ENCODE results near the gene INPP4B.

INPP4B gene

DNA sequence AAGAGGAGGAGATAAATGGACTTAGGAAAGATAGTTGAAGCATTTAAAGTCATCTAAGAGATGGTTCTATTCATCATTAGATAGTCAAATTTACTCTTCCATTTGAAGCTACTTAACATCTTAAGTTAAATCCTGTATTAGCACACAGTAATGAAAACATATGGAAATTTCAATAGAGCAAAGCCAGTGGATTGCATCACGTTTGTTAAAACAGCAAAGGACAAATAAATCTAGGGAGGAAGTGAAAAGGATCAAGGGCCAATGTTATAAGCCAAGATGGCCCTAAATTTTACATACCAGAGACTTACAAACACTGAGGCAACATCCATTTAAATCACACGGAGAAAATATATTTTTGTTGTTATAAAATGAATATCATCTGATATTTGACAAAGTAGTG, 602.8 kb downstream of the INPP4B start:
- Mint-ChIP-seq H3K4me1 (no peaks in the 10 kb centered on the region), H3K27me3 (no peaks in the 10 kb centered on the region), H3K9me3 (no peaks in the 10 kb centered on the region), H3K4me3 (no peak overlapping the region), H3K27ac (no peak overlapping the region), H3K36me3 (peaks cover 43% of the 10 kb centered on the region)
- no peak for DNase-seq
- CTCF ChIA-PET, result interaction anchor here (1.0 kb wide), 1 partner anchor 18 kb away, joined by 3 read pairs; no protein-coding TSS in a partner anchor

DNA sequence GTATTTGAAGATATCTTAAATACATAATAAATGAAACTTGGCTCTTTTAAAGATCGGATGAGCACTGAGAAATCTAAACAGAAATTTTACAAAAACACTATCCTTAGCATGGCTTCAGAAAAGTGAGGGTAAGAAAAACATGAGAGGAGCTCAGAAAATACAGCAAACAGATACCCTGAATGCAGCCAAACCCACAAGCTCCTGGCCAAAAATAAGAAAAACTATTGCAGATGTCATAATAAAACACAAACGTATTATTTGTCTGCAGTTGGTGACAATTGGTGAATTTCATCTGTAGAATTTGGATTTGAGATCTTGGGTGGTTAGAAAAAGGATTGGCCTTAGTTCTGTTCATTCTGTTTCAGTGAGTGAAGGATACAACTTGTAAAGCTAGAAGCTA, 603.9 kb downstream of the INPP4B start:
- Mint-ChIP-seq H3K4me3 (no peak overlapping the region), H3K27me3 (no peaks in the 10 kb centered on the region), H3K4me1 (no peaks in the 10 kb centered on the region), H3K27ac (no peak overlapping the region), H3K9me3 (no peaks in the 10 kb centered on the region), H3K36me3 (peaks cover 36% of the 10 kb centered on the region)
- CTCF ChIA-PET, result interaction anchor here (1.0 kb wide), 1 partner anchor 19 kb away, joined by 3 read pairs; no protein-coding TSS in a partner anchor
- no peak for DNase-seq

DNA sequence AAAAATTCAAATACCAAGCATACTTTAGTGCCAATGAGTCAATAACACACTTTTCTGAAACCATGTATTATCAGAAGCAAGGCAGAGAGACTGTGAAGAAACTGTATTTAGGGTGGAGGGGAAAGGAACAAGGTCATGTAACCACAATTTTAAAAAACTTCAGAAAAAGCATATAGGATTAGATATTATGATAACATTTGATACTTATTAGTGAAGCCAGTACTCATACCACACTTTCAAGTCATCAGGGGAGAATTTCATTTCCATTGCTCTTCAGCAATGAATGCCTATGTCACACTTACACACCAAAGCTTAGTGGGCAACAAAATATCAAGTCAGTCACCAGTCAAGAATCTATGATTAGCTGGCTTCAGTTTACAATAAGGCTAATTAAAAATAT, 607.5 kb downstream of the INPP4B start:
- DNase-seq, result no peak
- Mint-ChIP-seq H3K9me3 (no peaks in the 10 kb centered on the region), H3K36me3 (peaks cover 29% of the 10 kb centered on the region), H3K4me1 (no peaks in the 10 kb centered on the region), H3K27ac (no peak overlapping the region), H3K4me3 (no peak overlapping the region), H3K27me3 (no peaks in the 10 kb centered on the region)
- CTCF ChIA-PET, result no interaction called here

DNA sequence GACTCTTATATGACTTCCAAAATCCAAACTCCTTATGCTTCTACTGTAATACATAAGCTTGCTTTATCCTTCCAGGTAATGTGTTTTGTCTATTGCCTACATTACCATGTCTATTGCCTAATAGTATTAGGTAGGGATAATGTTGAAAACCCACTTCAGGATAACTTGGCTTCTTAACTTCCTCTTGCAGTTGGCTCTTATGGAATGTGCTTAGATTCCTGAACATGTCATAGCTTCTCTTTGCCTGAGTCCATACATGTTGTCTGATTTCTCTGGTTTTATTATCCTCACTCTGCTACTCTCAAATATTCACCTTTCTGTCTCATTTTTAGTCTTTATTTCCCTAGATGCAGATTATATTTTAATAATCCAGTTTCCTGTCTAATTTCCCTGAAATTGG, 609.8 kb downstream of the INPP4B start:
- H3K27ac Mint-ChIP-seq, result no peak overlapping the region
- H3K4me3 Mint-ChIP-seq, result no peak overlapping the region
- no peaks in the 10 kb centered on the region for H3K27me3 Mint-ChIP-seq
- H3K9me3 Mint-ChIP-seq, result no peaks in the 10 kb centered on the region
- no peaks in the 10 kb centered on the region for H3K4me1 Mint-ChIP-seq
- DNase-seq, result no peak
- CTCF ChIA-PET, result no interaction called here
- peaks cover 33% of the 10 kb centered on the region for H3K36me3 Mint-ChIP-seq

- Mint-ChIP-seq H3K36me3 (peaks cover 40% of the 10 kb centered on the region), H3K4me3 (no peak overlapping the region), H3K27me3 (no peaks in the 10 kb centered on the region), H3K4me1 (no peaks in the 10 kb centered on the region), H3K9me3 (no peaks in the 10 kb centered on the region), H3K27ac (no peak overlapping the region)
- CTCF ChIA-PET, result no interaction called here
- DNase-seq, result no peak
Measured at GRCh38 chr4:142231787-142232186, 614.3 kb downstream of the INPP4B start.

DNA sequence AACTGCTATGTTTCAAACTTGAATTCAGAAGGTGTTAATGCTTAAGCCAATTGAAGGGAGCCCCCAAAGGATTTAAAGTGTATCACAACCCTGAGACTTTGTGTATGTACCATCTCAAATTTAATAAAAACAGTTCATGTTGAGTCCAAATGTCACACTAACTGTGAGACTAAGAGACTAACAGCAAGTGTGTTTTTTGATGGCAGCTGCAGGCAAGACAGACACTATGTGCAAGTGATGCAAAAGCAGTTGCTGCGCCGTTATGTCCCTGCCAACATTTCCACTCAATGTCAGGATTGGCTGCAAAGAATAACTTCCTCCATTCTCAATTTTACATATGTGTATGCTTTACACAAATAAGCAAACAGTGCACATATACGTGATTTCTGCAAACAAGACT, 615.1 kb downstream of the INPP4B start:
- Mint-ChIP-seq H3K27me3 (no peaks in the 10 kb centered on the region), H3K4me1 (no peaks in the 10 kb centered on the region), H3K36me3 (peaks cover 40% of the 10 kb centered on the region), H3K27ac (peak overlapping the region; percentile 37), H3K4me3 (no peak overlapping the region), H3K9me3 (no peaks in the 10 kb centered on the region)
- CTCF ChIA-PET, result no interaction called here
- no peak for DNase-seq

DNA sequence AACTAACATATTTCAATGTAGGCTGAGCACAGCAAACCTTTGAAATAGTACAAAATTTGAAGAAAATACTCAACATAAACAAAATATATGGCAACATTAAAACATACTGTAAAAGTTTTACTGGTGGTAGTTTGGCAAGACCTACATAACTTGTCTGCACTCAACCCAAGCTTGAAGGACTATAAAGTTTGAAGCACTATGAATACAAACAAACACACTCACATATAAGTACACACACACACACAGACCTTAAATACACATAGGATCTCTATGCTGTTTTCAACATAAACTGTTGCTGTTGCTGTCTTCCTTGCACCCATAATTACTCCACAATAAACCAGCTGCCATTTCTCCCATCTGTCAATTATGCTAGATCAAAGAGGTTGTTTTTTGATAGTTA, 620.1 kb downstream of the INPP4B start:
- Mint-ChIP-seq H3K9me3 (no peaks in the 10 kb centered on the region), H3K4me3 (no peak overlapping the region), H3K4me1 (no peaks in the 10 kb centered on the region), H3K27ac (no peak overlapping the region), H3K36me3 (peaks cover 26% of the 10 kb centered on the region), H3K27me3 (no peaks in the 10 kb centered on the region)
- CTCF ChIA-PET, result no interaction called here
- DNase-seq, result no peak

DNA sequence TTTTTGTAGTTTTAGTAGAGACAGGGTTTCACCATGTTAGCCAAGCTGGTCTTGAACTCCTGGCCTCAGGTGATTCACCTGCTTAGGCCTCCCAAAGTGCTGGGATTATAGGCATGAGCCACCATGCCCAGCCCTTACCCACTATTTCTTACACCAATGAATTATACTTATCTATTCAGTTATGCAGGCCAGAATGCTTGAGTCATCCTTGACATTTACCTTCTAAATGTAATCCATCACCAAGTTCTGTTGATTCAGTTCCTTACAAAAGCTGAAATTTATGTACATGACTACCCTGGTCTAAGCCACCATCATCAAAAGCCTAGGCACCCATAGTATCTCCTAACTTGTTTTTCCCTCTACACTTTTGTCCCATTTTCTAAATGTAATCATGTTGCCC, 624.0 kb downstream of the INPP4B start:
- no peak overlapping the region for H3K4me3 Mint-ChIP-seq
- CTCF ChIA-PET, result no interaction called here
- peaks cover 19% of the 10 kb centered on the region for H3K36me3 Mint-ChIP-seq
- H3K4me1 Mint-ChIP-seq, result no peaks in the 10 kb centered on the region
- no peaks in the 10 kb centered on the region for H3K9me3 Mint-ChIP-seq
- H3K27me3 Mint-ChIP-seq, result no peaks in the 10 kb centered on the region
- no peak for DNase-seq
- no peak overlapping the region for H3K27ac Mint-ChIP-seq

DNA sequence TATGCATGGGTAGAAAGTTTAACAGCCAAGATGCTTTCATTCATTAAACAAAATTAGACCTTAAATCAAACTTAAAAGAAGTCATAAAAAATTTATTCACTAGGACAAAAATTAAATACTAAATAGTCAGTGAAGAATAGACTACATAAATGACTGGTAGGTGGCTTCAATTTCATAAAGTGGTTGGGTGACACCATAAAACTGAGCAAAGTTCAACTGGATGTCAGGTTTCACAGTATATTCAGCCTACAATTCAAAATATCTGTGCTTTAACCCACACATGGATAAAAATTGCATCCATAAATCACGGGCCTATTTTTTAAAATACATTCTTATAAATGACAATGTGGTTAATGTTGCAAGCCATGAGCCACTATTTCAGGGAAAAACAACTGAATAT, 627.4 kb downstream of the INPP4B start:
- CTCF ChIA-PET, result no interaction called here
- DNase-seq, result no peak
- H3K4me3 Mint-ChIP-seq, result no peak overlapping the region
- H3K27ac Mint-ChIP-seq, result no peak overlapping the region
- H3K9me3 Mint-ChIP-seq, result no peaks in the 10 kb centered on the region
- no peaks in the 10 kb centered on the region for H3K4me1 Mint-ChIP-seq
- no peaks in the 10 kb centered on the region for H3K27me3 Mint-ChIP-seq
- peaks cover 22% of the 10 kb centered on the region for H3K36me3 Mint-ChIP-seq

DNA sequence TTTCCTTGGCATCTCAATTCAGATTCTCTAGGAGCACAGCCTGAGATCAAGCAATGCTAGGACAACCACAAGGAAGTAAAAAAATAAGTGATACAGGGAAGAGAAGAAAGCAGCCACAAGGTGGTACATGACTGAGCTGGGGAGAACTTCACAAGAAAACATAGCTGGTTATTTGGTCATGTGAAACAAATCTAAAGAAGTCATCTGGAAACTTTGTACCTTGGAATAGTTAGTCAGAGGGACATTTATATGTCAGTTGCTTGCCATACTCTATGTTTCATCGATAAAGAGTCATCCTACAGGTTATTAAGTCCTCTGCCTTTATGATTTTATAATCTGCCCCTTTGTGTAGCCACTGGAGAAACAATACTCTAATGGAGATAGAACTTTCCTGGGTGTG, 634.7 kb downstream of the INPP4B start:
- Mint-ChIP-seq H3K27me3 (no peaks in the 10 kb centered on the region), H3K36me3 (peaks cover 38% of the 10 kb centered on the region), H3K4me3 (no peak overlapping the region), H3K9me3 (no peaks in the 10 kb centered on the region), H3K4me1 (peaks cover 2% of the 10 kb centered on the region), H3K27ac (no peak overlapping the region)
- DNase-seq, result no peak
- CTCF ChIA-PET, result interaction anchor here (1.8 kb wide), 1 partner anchor 140 kb away, joined by 4 read pairs; no protein-coding TSS in a partner anchor

GRCh38 chr4:142203505-142203904, 642.6 kb downstream of the INPP4B start:
- no peaks in the 10 kb centered on the region for H3K27me3 Mint-ChIP-seq
- DNase-seq, result no peak
- H3K27ac Mint-ChIP-seq, result no peak overlapping the region
- H3K36me3 Mint-ChIP-seq, result peaks cover 28% of the 10 kb centered on the region
- CTCF ChIA-PET, result no interaction called here
- no peaks in the 10 kb centered on the region for H3K9me3 Mint-ChIP-seq
- H3K4me3 Mint-ChIP-seq, result no peak overlapping the region
- no peaks in the 10 kb centered on the region for H3K4me1 Mint-ChIP-seq

DNA sequence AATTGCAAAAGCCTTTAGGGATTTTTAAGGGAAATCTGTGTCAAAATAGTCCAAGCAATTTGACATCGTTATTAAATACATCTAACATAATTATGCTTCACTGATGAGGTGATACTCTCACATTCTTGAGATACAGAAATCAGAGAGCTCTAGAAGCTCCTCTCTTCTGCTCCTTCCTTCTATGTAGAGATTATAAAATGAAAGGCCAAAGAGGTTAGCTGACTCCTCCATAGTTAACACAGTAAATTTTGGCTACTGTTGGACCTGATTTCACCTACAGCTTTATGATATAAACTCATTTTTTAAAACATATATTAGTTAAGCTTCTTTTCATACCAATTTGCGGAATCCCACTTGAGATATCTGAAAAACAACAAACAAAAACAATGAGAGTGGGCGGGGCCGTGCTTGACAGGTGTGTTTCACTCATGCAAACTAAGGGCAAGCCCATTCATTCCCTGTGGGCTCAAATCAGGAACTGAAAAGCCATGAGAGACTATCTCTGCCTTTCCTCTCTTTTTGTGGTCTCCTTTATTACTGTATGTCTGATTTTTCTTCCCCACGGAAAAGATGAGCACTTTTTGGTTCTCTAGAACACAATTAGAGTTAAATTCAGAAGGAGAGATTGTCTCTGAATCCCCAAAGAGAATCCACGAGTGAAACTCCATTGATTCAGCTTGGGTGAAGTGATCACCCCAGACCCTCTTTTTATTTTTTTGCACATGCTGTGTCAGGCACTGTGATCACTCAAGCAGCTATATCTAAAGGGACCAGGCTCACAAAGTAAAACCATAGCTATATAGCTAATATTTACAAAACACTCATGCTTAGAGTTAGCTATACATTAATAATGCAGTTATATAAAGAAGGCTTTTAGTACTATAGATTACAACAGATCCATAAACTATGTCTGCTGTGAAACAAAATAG, 643.4 kb downstream of the INPP4B start:
- Mint-ChIP-seq H3K4me1 (no peaks in the 10 kb centered on the region), H3K27ac (no peak overlapping the region), H3K36me3 (peaks cover 29% of the 10 kb centered on the region), H3K9me3 (no peaks in the 10 kb centered on the region), H3K4me3 (no peak overlapping the region), H3K27me3 (no peaks in the 10 kb centered on the region)
- CTCF ChIA-PET, result interaction anchor here (1.2 kb wide), 1 partner anchor 9 kb away, joined by 3 read pairs; no protein-coding TSS in a partner anchor
- DNase-seq, result no peak

GRCh38 chr4:142201041-142201440, 645.1 kb downstream of the INPP4B start:
- Mint-ChIP-seq H3K4me1 (no peaks in the 10 kb centered on the region), H3K36me3 (peaks cover 28% of the 10 kb centered on the region), H3K27ac (no peak overlapping the region), H3K4me3 (no peak overlapping the region), H3K27me3 (no peaks in the 10 kb centered on the region), H3K9me3 (no peaks in the 10 kb centered on the region)
- CTCF ChIA-PET, result no interaction called here
- no peak for DNase-seq

- Mint-ChIP-seq H3K4me3 (no peak overlapping the region), H3K9me3 (no peaks in the 10 kb centered on the region), H3K36me3 (peaks cover 41% of the 10 kb centered on the region), H3K27ac (no peak overlapping the region), H3K27me3 (no peaks in the 10 kb centered on the region), H3K4me1 (no peaks in the 10 kb centered on the region)
- no peak for DNase-seq
- CTCF ChIA-PET, result no interaction called here
Measured at GRCh38 chr4:142194905-142195304, 651.2 kb downstream of the INPP4B start.

- H3K27me3 Mint-ChIP-seq, result no peaks in the 10 kb centered on the region
Measured at GRCh38 chr4:142191901-142192300, 654.2 kb downstream of the INPP4B start.

More at GRCh38 chr4:142191901-142192300, 654.2 kb downstream of the INPP4B start:
- CTCF ChIA-PET, result no interaction called here
- DNase-seq, result no peak
- H3K27ac Mint-ChIP-seq, result no peak overlapping the region
- H3K9me3 Mint-ChIP-seq, result no peaks in the 10 kb centered on the region
- no peaks in the 10 kb centered on the region for H3K4me1 Mint-ChIP-seq
- H3K4me3 Mint-ChIP-seq, result no peak overlapping the region
- peaks cover 37% of the 10 kb centered on the region for H3K36me3 Mint-ChIP-seq
